Neural cell (in vitro differentiated cells): Measurements from ENCODE around the gene SEC23IP.

Source experiments
- EZH2 ChIP-seq: fragments of 200-600, 300-800 bp; shearing (Covaris generic), sonication (generic); IDR thresholded peaks from 2 replicates; pipeline ENCODE4 v1.6.1; 2014; ENCODE audit warnings: antibody characterized with exemption, low read length, borderline replicate concordance, mild to moderate bottlenecking; ENCODE audit not compliant: insufficient read depth, poor library complexity, severe bottlenecking
- TF ChIP-seq, protein P1 (sequence below): fragments of 450-650 bp; IDR thresholded peaks from 2 replicates; pipeline ENCODE4 v1.5.1; 2014; ENCODE audit warnings: antibody characterized with exemption, mild to moderate bottlenecking, moderate library complexity; ENCODE audit not compliant: poor library complexity, severe bottlenecking

DNA sequence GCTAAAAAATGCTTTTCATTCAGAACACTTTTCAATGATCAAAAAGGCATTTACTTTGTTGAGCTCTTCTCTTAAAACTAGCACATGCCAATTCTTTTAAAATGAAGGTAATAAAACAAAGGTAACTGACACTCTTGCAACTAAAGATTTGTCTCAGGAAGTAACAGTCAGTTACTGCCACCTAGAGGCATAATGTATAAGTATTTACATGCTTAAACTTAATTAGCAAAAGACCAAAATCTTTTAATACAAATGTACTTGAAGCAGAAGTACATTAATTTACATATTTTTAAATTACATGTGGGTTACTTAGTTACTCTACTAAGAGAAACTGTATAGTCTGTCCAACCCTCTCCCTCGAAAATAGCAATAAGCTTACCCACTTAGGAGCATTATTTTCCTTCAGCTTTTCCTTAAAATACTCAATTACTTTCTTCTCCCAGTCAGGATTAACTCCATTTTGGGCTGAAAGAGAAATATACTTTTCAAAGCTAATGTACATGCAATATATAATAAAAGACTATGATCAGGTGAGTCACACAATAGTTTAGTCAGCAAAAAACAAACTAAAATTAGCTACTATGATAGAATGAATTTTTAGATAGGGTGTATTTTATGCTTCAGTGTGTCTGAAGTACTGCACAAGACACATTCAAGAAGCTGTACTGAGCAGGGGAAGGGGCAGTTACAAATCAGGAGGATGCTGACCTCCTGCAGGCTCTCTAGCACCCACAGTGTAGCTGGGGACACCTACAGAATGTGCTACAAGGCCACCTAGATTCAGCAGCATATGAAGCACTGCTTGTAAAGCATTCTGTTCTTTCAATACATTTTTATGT is 32.9 kb upstream of the SEC23IP start:
- TF ChIP-seq, protein P1, sequence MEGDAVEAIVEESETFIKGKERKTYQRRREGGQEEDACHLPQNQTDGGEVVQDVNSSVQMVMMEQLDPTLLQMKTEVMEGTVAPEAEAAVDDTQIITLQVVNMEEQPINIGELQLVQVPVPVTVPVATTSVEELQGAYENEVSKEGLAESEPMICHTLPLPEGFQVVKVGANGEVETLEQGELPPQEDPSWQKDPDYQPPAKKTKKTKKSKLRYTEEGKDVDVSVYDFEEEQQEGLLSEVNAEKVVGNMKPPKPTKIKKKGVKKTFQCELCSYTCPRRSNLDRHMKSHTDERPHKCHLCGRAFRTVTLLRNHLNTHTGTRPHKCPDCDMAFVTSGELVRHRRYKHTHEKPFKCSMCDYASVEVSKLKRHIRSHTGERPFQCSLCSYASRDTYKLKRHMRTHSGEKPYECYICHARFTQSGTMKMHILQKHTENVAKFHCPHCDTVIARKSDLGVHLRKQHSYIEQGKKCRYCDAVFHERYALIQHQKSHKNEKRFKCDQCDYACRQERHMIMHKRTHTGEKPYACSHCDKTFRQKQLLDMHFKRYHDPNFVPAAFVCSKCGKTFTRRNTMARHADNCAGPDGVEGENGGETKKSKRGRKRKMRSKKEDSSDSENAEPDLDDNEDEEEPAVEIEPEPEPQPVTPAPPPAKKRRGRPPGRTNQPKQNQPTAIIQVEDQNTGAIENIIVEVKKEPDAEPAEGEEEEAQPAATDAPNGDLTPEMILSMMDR, result peak; percentile 78
- TF ChIP-seq EZH2, result no peak
